HG03521 (cell line): Measurements from ENCODE around the gene PADI4.

Source experiments
- ATAC-seq: cut with Tn5 transposase; IDR thresholded peaks from one replicate; pipeline ENCODE4 v1.9.1; 2021; ENCODE audit warnings: mild to moderate bottlenecking, moderate library complexity; ENCODE audit not compliant: unreplicated experiment

The PADI4 gene

DNA sequence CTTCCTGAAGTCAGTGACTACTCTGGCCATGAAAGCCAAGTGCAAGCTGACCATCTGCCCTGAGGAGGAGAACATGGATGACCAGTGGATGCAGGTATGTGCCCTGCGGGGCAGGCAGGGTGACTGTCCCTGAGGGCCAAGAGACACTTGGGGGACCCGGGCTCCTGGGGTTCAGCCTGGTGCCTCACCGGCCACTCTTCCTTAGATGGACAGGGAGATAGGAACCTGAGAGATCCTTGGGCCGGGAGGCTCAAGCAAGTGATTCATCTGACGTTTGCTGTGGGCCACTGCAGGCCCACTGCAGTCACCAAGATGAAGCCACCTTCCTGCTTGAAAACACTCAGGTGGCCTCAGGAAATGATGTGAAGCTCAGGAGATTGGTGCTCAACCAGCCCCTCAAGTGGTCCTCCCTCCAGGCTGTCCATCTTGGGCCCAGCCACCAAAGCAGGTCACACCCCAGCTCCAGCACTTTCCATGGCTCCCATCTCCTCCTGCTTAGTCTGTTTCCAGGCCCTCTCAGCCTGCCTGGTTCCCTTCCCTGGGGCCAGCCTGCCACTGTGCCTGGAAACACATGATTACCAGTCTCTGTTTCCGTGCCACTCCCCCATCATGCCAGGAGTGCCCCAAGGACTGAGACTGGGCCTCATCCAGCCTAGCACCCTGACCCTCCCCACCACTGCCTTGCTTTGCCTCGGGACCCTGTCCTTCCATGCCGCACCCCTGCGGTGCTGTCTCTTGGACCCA is 38.2 kb downstream of the PADI4 start:
- no peak for ATAC-seq

DNA sequence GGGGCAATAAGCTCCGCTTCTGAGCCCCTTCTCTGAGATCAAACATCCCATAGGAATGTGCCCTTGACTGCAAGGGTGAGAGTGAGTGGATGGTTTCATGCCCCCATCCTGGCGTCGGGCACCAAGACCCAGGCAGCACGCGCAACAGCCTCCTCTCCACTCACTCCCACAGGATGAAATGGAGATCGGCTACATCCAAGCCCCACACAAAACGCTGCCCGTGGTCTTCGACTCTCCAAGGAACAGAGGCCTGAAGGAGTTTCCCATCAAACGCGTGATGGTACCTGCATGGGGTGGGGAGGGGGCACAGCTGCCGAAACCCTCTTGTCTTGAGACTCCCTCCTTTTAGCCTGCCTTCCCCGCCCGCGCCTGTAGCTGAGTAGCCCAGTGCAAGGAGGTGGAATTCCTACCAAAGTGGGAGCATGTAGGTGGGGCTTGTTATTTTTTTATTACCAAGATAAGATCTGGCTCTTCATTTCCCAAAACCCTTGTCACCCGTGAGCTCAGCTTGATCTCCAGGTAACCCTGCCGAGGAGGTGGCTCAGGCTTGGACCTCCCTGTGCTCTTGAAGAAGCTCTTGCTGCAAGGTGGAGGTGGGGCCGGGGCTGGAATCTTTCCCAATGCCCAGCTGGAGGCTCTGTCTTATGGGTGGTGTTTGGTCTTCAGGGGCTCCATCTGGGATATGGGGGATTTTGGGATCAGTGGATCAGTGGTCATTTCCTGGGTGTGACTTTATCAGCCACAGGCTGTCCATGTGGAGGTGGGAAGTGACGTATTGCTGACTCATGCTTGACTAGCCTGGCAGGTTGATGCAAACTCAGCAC is 40.0 kb downstream of the PADI4 start:
- ATAC-seq: no peak

DNA sequence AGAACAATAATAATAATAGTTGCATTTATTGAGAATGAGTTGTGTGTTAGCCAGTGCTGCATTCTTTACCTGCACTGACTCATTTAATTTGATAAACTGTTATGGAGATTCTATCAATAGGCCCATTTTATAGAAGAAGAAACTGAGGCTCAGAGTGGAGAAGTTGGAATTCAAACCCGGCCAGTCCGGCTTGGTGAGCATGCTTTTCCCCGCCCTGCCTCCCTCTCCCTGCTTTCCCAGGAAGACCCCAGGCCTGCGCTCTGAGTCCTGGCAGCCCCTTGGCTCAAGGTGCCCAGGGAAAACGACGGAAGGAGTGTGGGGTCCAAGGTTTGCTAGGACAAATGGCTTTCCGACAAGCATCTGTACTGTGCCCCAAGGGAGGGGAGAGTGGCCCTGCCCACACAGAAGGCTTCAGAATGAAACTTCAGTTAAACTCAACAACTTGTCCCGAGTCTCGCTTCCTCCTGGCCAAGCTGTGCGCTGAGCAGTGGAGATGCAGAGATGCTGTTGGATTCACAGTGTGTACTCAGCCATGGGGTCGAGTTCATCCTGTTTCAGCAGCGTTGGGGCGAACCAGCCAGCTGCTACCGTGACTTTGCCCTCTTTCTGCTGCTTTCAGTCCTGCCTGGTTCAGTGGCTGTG is 40.7 kb downstream of the PADI4 start:
- ATAC-seq: no peak

GRCh38 chr1:17350083-17350482 is 42.1 kb downstream of the PADI4 start:
- ATAC-seq: no peak

DNA sequence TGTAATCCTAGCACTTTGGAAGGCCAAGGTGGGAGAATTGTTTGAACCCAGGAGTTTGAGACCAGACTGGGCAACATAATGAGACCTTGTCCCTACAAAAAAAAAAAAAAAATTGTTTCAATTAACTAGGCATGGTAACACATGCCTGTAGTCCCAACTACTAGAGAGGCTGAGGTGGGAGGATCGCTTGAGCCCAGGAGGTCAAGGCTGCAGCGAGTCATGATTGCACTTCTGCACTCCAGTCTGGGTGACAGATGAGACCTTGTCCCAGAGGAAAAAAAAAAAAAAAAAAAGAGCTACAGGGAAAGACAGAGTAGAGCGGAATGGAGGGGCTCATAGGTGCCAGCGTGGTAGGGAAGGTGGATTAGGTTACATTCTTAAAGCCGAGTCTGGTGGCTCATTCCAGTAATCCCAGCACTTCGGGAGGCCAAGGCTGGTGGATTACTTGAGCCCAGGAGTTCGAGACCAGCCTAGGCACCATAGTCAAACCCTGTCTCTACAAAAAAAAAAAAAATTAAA is 43.0 kb downstream of the PADI4 start:
- no peak for ATAC-seq

GRCh38 chr1:17351598-17352324 is 43.8 kb downstream of the PADI4 start:
- no peak for ATAC-seq

- no peak for ATAC-seq
Measured at GRCh38 chr1:17352419-17352909, 44.5 kb downstream of the PADI4 start.

GRCh38 chr1:17355898-17356297 is 47.9 kb downstream of the PADI4 start:
- no peak for ATAC-seq

DNA sequence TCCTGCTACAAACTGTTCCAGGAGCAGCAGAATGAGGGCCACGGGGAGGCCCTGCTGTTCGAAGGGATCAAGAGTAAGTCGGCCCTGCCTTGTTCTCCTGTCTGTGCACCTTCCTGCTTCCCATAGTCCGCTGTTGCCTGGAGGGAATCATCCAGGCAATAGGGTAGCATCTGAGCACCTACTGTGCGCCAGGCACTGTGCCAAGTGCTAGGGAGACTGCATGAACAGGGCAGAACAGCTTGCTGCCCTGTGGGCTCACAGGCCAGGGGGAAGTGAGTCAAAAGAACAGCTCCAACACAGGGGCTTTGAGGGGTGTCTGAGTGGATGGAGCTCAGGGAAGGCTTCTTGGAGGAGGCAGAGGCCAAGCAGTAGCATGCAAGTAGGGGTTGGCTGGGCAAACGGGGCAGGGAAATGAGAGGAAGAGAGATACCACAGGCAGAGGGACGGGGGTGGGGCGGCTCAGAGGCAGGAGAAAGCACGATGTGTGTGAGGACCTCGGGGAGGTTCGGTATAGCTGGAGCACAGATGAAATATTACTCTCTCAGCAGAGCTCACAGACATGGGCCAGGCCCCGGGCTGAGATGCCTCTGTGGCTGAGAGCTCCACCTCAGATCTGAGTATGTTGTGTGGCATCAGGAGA is 48.5 kb downstream of the PADI4 start:
- ATAC-seq: no peak

- no peak for ATAC-seq
Measured at GRCh38 chr1:17358557-17358956, 50.6 kb downstream of the PADI4 start.

GRCh38 chr1:17359031-17359430 is 51.0 kb downstream of the PADI4 start:
- ATAC-seq: no peak

- no peak for ATAC-seq
Measured at GRCh38 chr1:17359808-17360207, 51.8 kb downstream of the PADI4 start.

DNA sequence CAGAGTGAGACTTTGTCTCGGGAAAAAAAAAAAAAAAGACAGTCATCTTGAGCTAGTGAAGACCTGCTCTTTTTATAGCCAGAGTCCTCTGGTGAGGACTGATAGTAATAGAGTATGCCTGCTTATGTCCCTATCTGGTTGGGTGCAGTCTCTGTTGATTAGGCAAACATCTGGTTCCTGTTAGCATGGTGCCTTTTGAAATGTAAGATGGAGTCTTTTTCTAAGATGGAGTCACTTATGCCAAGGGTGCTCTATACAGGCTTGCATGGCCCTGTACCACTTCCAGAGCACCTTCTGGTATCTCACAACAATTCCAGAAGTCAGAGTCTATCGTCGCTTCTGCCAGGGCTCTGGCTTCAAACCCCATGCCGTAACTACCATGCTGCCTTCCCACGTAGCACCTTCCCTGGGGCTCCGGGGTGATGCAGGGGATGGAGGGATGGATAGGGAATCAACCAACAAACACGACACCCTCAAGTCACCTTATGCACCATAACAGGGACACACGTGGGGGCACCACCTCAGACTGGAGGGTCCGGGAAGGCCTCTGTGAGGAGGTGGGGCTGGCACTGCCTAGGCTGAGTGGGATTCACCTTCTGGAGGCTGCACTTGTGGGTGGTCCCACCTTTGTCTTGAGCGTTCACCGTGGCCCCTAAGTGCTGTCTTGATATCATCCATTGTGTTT is 52.4 kb downstream of the PADI4 start:
- ATAC-seq: no peak

- ATAC-seq: no peak
Measured at GRCh38 chr1:17361687-17362086, 53.7 kb downstream of the PADI4 start.

GRCh38 chr1:17363351-17363750 is 55.4 kb downstream of the PADI4 start:
- no peak for ATAC-seq

DNA sequence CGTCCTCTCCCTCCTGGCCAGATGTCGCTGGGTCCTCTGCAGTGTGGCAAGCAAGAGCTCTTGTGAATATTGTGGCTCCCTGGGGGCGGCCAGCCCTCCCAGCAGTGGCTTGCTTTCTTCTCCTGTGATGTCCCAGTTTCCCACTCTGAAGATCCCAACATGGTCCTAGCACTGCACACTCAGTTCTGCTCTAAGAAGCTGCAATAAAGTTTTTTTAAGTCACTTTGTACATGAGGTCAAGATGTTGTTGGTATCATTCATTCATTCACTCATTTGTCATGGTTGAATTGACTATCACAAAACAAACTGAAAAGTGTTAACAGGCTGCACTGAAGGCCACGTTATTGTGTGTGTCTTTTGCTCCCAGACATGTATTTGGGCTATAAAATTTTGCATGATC is 55.8 kb downstream of the PADI4 start:
- ATAC-seq: no peak

GRCh38 chr1:17365293-17365692 is 57.3 kb downstream of the PADI4 start:
- no peak for ATAC-seq

DNA sequence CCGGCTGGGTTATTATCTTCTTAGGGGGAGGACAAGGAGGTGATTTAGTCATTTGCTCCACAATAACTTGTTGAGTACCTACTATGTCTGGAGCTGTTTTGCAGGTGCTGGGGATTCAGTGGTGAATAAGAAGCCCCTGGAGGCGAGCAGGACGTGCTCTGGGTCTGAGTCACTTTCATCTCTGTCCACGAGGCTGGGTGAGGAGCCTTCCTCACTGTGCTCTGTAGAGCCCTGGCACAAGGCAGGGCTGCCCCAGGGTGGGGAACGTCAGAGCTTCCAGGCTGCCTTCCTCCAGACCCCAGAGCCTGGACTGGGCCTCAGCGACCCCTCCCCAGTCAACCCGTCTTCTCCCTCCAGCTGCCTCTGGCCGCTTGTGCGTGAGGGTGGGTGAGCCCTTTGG is 61.5 kb downstream of the PADI4 start:
- no peak for ATAC-seq

DNA sequence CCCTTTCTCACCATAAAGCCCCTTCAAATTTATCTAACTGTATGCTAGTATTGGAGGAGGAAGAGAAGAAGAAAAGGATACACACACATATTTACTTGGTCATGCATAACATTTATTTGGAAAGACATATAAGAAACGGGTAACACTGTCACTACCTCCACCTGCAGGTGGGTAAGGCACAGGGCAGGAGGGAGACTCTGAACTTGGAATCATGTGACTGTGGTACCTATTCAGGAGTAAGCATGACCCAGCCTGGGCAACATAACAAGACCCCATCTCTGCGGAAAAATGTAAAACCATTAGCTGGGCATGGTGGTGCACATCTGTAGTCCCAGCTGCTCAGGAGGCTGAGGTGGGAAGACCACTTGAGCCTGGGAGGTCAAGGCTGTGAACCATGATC is 62.6 kb downstream of the PADI4 start:
- ATAC-seq: no peak

- ATAC-seq: no peak
Measured at GRCh38 chr1:17371896-17372295, 63.9 kb downstream of the PADI4 start, which contains the start of gene PADI6. TSS of gene PADI6 (plus strand) at chr1:17372196. CDS start at chr1:17372246, 50 bp downstream.
